ENCODE measurements around the gene DVL1. TPM values are rescaled to one million over a fixed set of nuclear protein-coding genes. Genes with fewer than 3 reads are reported as not detected.
A peak's percentile ranks its signal among the peaks of the same experiment; 100 is the strongest.

Gene DVL1
- total and polyA plus RNA-seq, 2 of the 13 experiments (the other 11 are each of a cell fraction or from before 2014, with no cell fraction given), result 30.8 to 60.4 TPM

GRCh38 chr1:1286313-1287261 lies 62.6 kb downstream of the DVL1 start:
- H3K9ac ChIP-seq (ENCODE audit: insufficient read depth, low read depth, low read length), result no peak overlapping the region
- POLR2A ChIA-PET, result interaction anchor here (1.3 to 1.9 kb wide), 5 partner anchors 13 to 280 kb away, joined by 3 to 5 read pairs (median 3); partner anchors contain the start of genes AURKAIP1, ISG15 and UBE2J2
- ATAC-seq, result peak; percentile 1; the same call in 1 of the 3 replicates
- H3K79me2 ChIP-seq (ENCODE audit: insufficient read depth, low read length), result no peaks in the 10 kb centered on the region
- H4K20me1 ChIP-seq (ENCODE audit: insufficient read depth, low read length), result no peaks in the 10 kb centered on the region
- no peaks in the 10 kb centered on the region for H3K9me3 ChIP-seq (ENCODE audit: low read length)
- intact Hi-C loops (cut with micrococcal nuclease; ENCODE audit: unreplicated experiment) (no loop called here), in situ Hi-C loops (cut with HindIII; ENCODE audit: extremely low pct_ligation_motif_present, low pct_unique_long_range_greater_than_20kb) (no loop called here)
- peak overlapping the region in 2 of 3 experiments; percentile 12 to 54; a peak in 1 of 6 replicates for H3K4me3 ChIP-seq (replicated peaks in 1 of 3; ENCODE audit: insufficient read depth in 1 of 3, low read depth in 2 of 3, low read length in 3 of 3)
- FAIRE-seq, result no peak
- CTCF ChIA-PET (ENCODE audit: low intra/inter-chr PET ratio, low total read pairs), result no interaction called here
- H3K27me3 ChIP-seq (ENCODE audit: control insufficient read depth in 1 of 2, insufficient read depth in 2 of 2, low read length in 2 of 2), result peaks cover 0 to 2% of the 10 kb centered on the region in 2 experiments; a peak in 1 of 5 replicates
- no TSS peak for BruUV-seq (replicated peaks)
- 35% methylated on average over 8 of the region's 50 CpGs for WGBS (ENCODE audit: low lambda C conversion rate)
- no peak overlapping the region for H3K27ac ChIP-seq (ENCODE audit: extremely low read length, insufficient read depth, low read length)
- peaks cover 44% of the 10 kb centered on the region for H3K4me1 ChIP-seq (ENCODE audit: insufficient read depth, low read length)
- no peak overlapping the region for H2AFZ ChIP-seq (ENCODE audit: low read length)
- H3K36me3 ChIP-seq (replicated peaks in 1 of 2; ENCODE audit: control insufficient read depth in 1 of 2, insufficient read depth in 2 of 2, low read length in 2 of 2), result no peaks in the 10 kb centered on the region
- peak overlapping the region; percentile 58 for H3K4me2 ChIP-seq (ENCODE audit: low read depth, low read length)
- DNase-seq (ENCODE audit: low spot score), result no peak
- TF ChIP-seq ZNF205 (CRISPR knock-in tag; IDR thresholded peaks at IDR 0.05) (no peak), SPEN (CRISPR knock-in tag; IDR thresholded peaks at IDR 0.05; ENCODE audit: low read depth) (no peak), ZNF816 (CRISPR knock-in tag; IDR thresholded peaks at IDR 0.05; ENCODE audit: borderline replicate concordance) (no peak), ZKSCAN5 (CRISPR knock-in tag; IDR thresholded peaks at IDR 0.05) (no peak), ZBTB7B (CRISPR knock-in tag; IDR thresholded peaks at IDR 0.05) (no peak), ATAD3A (CRISPR knock-in tag; IDR thresholded peaks at IDR 0.05) (no peak), MED1 (CRISPR knock-in tag; IDR thresholded peaks at IDR 0.05) (no peak), ESRRA (CRISPR knock-in tag; IDR thresholded peaks at IDR 0.05; ENCODE audit: low read depth) (no peak), ZNF569 (CRISPR knock-in tag; IDR thresholded peaks at IDR 0.05; ENCODE audit: borderline replicate concordance) (no peak), RXRB (CRISPR knock-in tag; IDR thresholded peaks at IDR 0.05; ENCODE audit: borderline replicate concordance) (no peak), ZBTB37 (CRISPR knock-in tag; IDR thresholded peaks at IDR 0.05) (no peak), ZNF274 (CRISPR knock-in tag; IDR thresholded peaks at IDR 0.05) (no peak), ZNF235 (CRISPR knock-in tag; IDR thresholded peaks at IDR 0.05; ENCODE audit: borderline replicate concordance) (0 out of 2 replicates have a peak, but pooled peaks have one; percentile 38), SMAD1 (CRISPR knock-in tag; IDR thresholded peaks at IDR 0.05; ENCODE audit: borderline replicate concordance, low read depth) (no peak), ZSCAN25 (CRISPR knock-in tag; IDR thresholded peaks at IDR 0.05) (no peak), KLF13 (CRISPR knock-in tag; IDR thresholded peaks at IDR 0.05) (no peak), PCBP2 (optimal IDR thresholded peaks at IDR 0.05; ENCODE audit: low read depth, low read length, poor library complexity, severe bottlenecking) (no peak), HOMEZ (CRISPR knock-in tag; IDR thresholded peaks at IDR 0.05; ENCODE audit: low read depth) (no peak), RBAK (CRISPR knock-in tag; IDR thresholded peaks at IDR 0.05) (no peak), RELA (CRISPR knock-in tag; IDR thresholded peaks at IDR 0.05) (no peak)

All from HepG2 (cell line).